PC-9 (cell line): Measurements from ENCODE around the gene KCNQ5. TPM values are rescaled to one million over a fixed set of nuclear protein-coding genes. Genes with fewer than 3 reads are reported as not detected.

ENCODE experiments used
- BruUV-seq: library from RNA; stranded (reverse); fragments of 400-500 nt; replicated peaks from 2 replicates; lab custom pipeline; 2021; lab: Mats Ljungman, UMichigan
- CTCF ChIA-PET: fragments of 300-600 bp; sonication (Branson Sonifier 250); formaldehyde crosslinking; loops from one replicate; lab custom pipeline; 2022; ENCODE audit warnings: antibody characterized with exemption; lab: Charles Lee
- POLR2A ChIA-PET: fragments of 300-600 bp; sonication (Branson Sonifier 250); formaldehyde crosslinking; loops from one replicate; lab custom pipeline; 2022; ENCODE audit warnings: antibody characterized with exemption; ENCODE audit not compliant: unreplicated experiment; lab: Charles Lee
- DNase-seq, 2 experiments: peaks; one replicate each; pipeline versions ENCODE4 v3.0.0 to v3.0.0-alpha.2; 2015 to 2022; ENCODE audit warnings: mixed read lengths in 1 of 2
- H2AFZ ChIP-seq: fragments of 200-600 bp; sonication (generic); 2 replicates; pipeline ENCODE4 v1.8.1; 2017; ENCODE audit warnings: antibody characterized with exemption
- H3F3A ChIP-seq: fragments of 200-600 bp; sonication (generic); 2 replicates; pipeline ENCODE4 v1.8.1; 2017; ENCODE audit warnings: antibody characterized with exemption, mild to moderate bottlenecking, low read depth; ENCODE audit not compliant: insufficient read depth
- H3K27ac ChIP-seq: fragments of 200-600 bp; sonication (generic); 2 replicates; pipeline ENCODE4 v1.6.1; 2016; ENCODE audit warnings: mixed run types
- H3K27me3 ChIP-seq: fragments of 200-600 bp; sonication (generic); 2 replicates; pipeline ENCODE4 v1.6.1; 2016; ENCODE audit warnings: low read depth, mixed run types; ENCODE audit not compliant: insufficient read depth
- H3K36me3 ChIP-seq: fragments of 200-600 bp; sonication (generic); 2 replicates; pipeline ENCODE4 v1.6.1; 2016; ENCODE audit warnings: low read depth, mixed run types
- H3K4me1 ChIP-seq: fragments of 200-600 bp; sonication (generic); replicated peaks from 2 replicates; pipeline ENCODE4 v1.6.1; 2016; ENCODE audit warnings: mixed run types; ENCODE audit not compliant: insufficient read depth
- H3K4me2 ChIP-seq: fragments of 200-600 bp; sonication (generic); 2 replicates; pipeline ENCODE4 v1.6.1; 2017; ENCODE audit warnings: mixed run types
- H3K4me3 ChIP-seq: fragments of 200-600 bp; sonication (generic); 2 replicates; pipeline ENCODE4 v1.6.1; 2016; ENCODE audit warnings: mixed run types
- H3K79me2 ChIP-seq: fragments of 200-600 bp; sonication (generic); 2 replicates; pipeline ENCODE4 v1.6.1; 2017; ENCODE audit warnings: low read depth, mixed run types
- H3K9me2 ChIP-seq: fragments of 200-600 bp; sonication (generic); 2 replicates; pipeline ENCODE4 v1.8.1; 2017; ENCODE audit warnings: mild to moderate bottlenecking; ENCODE audit not compliant: insufficient read depth
- H3K9me3 ChIP-seq: fragments of 200-600 bp; sonication (generic); 2 replicates; pipeline ENCODE4 v1.8.1; 2016; ENCODE audit warnings: low read depth; ENCODE audit not compliant: insufficient read depth
- H4K20me1 ChIP-seq: fragments of 200-600 bp; sonication (generic); 2 replicates; pipeline ENCODE4 v1.8.1; 2017; ENCODE audit not compliant: insufficient read depth
- CTCF ChIP-seq: fragments of 200-600 bp; sonication (generic); conservative IDR thresholded peaks from 2 replicates; pipeline ENCODE4 v1.6.1; 2017; ENCODE audit warnings: mixed run types, antibody characterized with exemption, mild to moderate bottlenecking, moderate library complexity
- EZH2 ChIP-seq: fragments of 200-600 bp; sonication (generic); IDR thresholded peaks from 2 replicates; pipeline ENCODE4 v1.8.0; 2017; ENCODE audit warnings: antibody characterized with exemption, low read depth
- intact Hi-C: fragments of 100-400 bp; cut with micrococcal nuclease; formaldehyde crosslinking; loops from one replicate; pipeline ENCODE4 v1.10.0; 2022; ENCODE audit not compliant: unreplicated experiment
- total RNA-seq: library from RNA; stranded (reverse); gene quantifications from 2 replicates; pipeline ENCODE4 v1.2.3, GENCODE V29; 2021

Gene KCNQ5
- total RNA-seq, 1 experiment from 2014 or later = 0.20 TPM

GRCh38 chr6:73121421-73121993, 499.6 kb downstream of the KCNQ5 start:
- peak in 1 of 2 experiments; percentile 40 for DNase-seq
- no TSS peak for BruUV-seq
- Histone ChIP-seq H3F3A (no peaks in the 10 kb centered on the region), H3K4me3 (no peak overlapping the region), H3K4me2 (no peak overlapping the region), H3K9me3 (no peaks in the 10 kb centered on the region), H3K9me2 (no peaks in the 10 kb centered on the region), H3K27me3 (no peaks in the 10 kb centered on the region), H2AFZ (no peak overlapping the region), H4K20me1 (no peaks in the 10 kb centered on the region), H3K36me3 (no peaks in the 10 kb centered on the region), H3K79me2 (no peaks in the 10 kb centered on the region), H3K27ac (no peak overlapping the region), H3K4me1 (no peaks in the 10 kb centered on the region)
- ChIA-PET CTCF (no interaction called here), POLR2A (no interaction called here)
- no peak for TF ChIP-seq CTCF
- TF ChIP-seq EZH2 = no peak
- intact Hi-C loops = no loop called here

- Histone ChIP-seq H3K27ac (no peak overlapping the region), H4K20me1 (no peaks in the 10 kb centered on the region), H3K27me3 (no peaks in the 10 kb centered on the region), H3F3A (no peaks in the 10 kb centered on the region), H3K9me3 (no peaks in the 10 kb centered on the region), H3K9me2 (no peaks in the 10 kb centered on the region), H3K79me2 (no peaks in the 10 kb centered on the region), H3K36me3 (no peaks in the 10 kb centered on the region), H3K4me1 (no peaks in the 10 kb centered on the region), H3K4me3 (no peak overlapping the region), H3K4me2 (no peak overlapping the region), H2AFZ (no peak overlapping the region)
- intact Hi-C loops = no loop called here
- DNase-seq = no peak
- POLR2A ChIA-PET = no interaction called here
- BruUV-seq = no TSS peak
- TF ChIP-seq CTCF = no peak
- no peak for TF ChIP-seq EZH2
- CTCF ChIA-PET = no interaction called here
Observed at GRCh38 chr6:73123632-73124329, 501.9 kb downstream of the KCNQ5 start.

- CTCF ChIA-PET = interaction anchor here (0.5 to 2.0 kb wide), 4 partner anchors 465 to 729 kb away, joined by 3 to 12 read pairs (median 5); no protein-coding TSS in a partner anchor
- no peak overlapping the region; the same call in 1 of the 2 replicates for H2AFZ ChIP-seq
- no peaks in the 10 kb centered on the region for H3K36me3 ChIP-seq
- H3K27me3 ChIP-seq = no peaks in the 10 kb centered on the region
- H3K79me2 ChIP-seq = no peaks in the 10 kb centered on the region
- 0 out of 2 replicates have a peak overlapping the region, but pooled peaks have one; percentile 6 for H3K4me2 ChIP-seq
- H3K27ac ChIP-seq = no peak overlapping the region
- no peaks in the 10 kb centered on the region; the same call in 1 of the 2 replicates for H3K4me1 ChIP-seq
- BruUV-seq = no TSS peak
- POLR2A ChIA-PET = interaction anchor here (0.5 kb wide), 1 partner anchor 307 kb away, joined by 3 read pairs; no protein-coding TSS in a partner anchor
- no peaks in the 10 kb centered on the region for H4K20me1 ChIP-seq
- H3K9me3 ChIP-seq = no peaks in the 10 kb centered on the region
- TF ChIP-seq EZH2 (no peak), CTCF (peak; percentile 97)
- no peaks in the 10 kb centered on the region for H3F3A ChIP-seq
- DNase-seq = peak; percentile 77 to 87
- intact Hi-C loops = loop anchor here (1.0 to 5.0 kb wide), 4 partner anchors 161 to 718 kb away; no protein-coding TSS in a partner anchor
- no peaks in the 10 kb centered on the region for H3K9me2 ChIP-seq
- H3K4me3 ChIP-seq = no peak overlapping the region
Observed at GRCh38 chr6:73129653-73130443, 508.0 kb downstream of the KCNQ5 start.
